Neural cell (in vitro differentiated cells): ENCODE data around the gene ST3GAL3. TPM values are rescaled to one million over a fixed set of nuclear protein-coding genes. Genes with fewer than 3 reads are reported as not detected.

Source experiments
- H2AFZ ChIP-seq: fragments of 200-600, 300-800 bp; sonication (generic), shearing (Covaris generic); 2 replicates; pipeline ENCODE4 v1.6.0; 2014; ENCODE audit warnings: low read depth, mild to moderate bottlenecking, antibody characterized with exemption, low read length, moderate library complexity
- H3F3A ChIP-seq: fragments of 200-600 bp; shearing (Covaris generic); 2 replicates; pipeline ENCODE4 v1.6.1; 2016; ENCODE audit warnings: mild to moderate bottlenecking, moderate library complexity, mixed read lengths, antibody characterized with exemption, low read length; ENCODE audit not compliant: insufficient read depth, poor library complexity, severe bottlenecking
- H3K27ac ChIP-seq: fragments of 200-600, 300-800 bp; sonication (generic), shearing (Covaris generic); 2 replicates; pipeline ENCODE4 v1.5.1; 2014; ENCODE audit warnings: mild to moderate bottlenecking, low read length, moderate library complexity
- H3K27me3 ChIP-seq: fragments of 300-800, 200-600 bp; sonication (generic), shearing (Covaris generic); 2 replicates; pipeline ENCODE4 v1.6.0; 2014; ENCODE audit warnings: mild to moderate bottlenecking, low read depth, low read length, moderate library complexity; ENCODE audit not compliant: insufficient read depth
- H3K36me3 ChIP-seq: fragments of 300-800, 200-600 bp; sonication (generic), shearing (Covaris generic); 2 replicates; pipeline ENCODE4 v1.5.1; 2014; ENCODE audit warnings: mild to moderate bottlenecking, antibody characterized with exemption, low read length, moderate library complexity; ENCODE audit not compliant: insufficient read depth
- H3K4me2 ChIP-seq: fragments of 300-800, 200-600 bp; sonication (generic), shearing (Covaris generic); 2 replicates; pipeline ENCODE4 v1.6.0; 2014; ENCODE audit warnings: mild to moderate bottlenecking, low read length
- H3K4me3 ChIP-seq: fragments of 300-800, 200-600 bp; sonication (generic), shearing (Covaris generic); 2 replicates; pipeline ENCODE4 v1.5.1; 2014; ENCODE audit warnings: mild to moderate bottlenecking, low read length, moderate library complexity
- H3K79me2 ChIP-seq: fragments of 200-600 bp; shearing (Covaris generic); replicated peaks from 2 replicates; pipeline ENCODE4 v1.6.0; 2014; ENCODE audit warnings: mild to moderate bottlenecking, low read length, moderate library complexity; ENCODE audit not compliant: insufficient read depth
- H3K9ac ChIP-seq: fragments of 300-800, 200-600 bp; sonication (generic), shearing (Covaris generic); 2 replicates; pipeline ENCODE4 v1.6.1; 2016; ENCODE audit warnings: mild to moderate bottlenecking, low read length, mixed read lengths
- H3K9me2 ChIP-seq: fragments of 200-600 bp; shearing (Covaris generic); 2 replicates; pipeline ENCODE4 v1.6.1; 2016; ENCODE audit warnings: mild to moderate bottlenecking, low read length, mixed read lengths; ENCODE audit not compliant: insufficient read depth
- H3K9me3 ChIP-seq: fragments of 200-600, 300-800 bp; sonication (generic), shearing (Covaris generic); 2 replicates; pipeline ENCODE4 v1.6.1; 2016; ENCODE audit warnings: mild to moderate bottlenecking, mixed run types, low read length, moderate library complexity, mixed read lengths
- H4K20me1 ChIP-seq: fragments of 200-600 bp; shearing (Covaris generic); 2 replicates; pipeline ENCODE4 v1.6.1; 2016; ENCODE audit warnings: mild to moderate bottlenecking, mixed run types; ENCODE audit not compliant: insufficient read depth
- CTCF ChIP-seq: fragments of 450-650 bp; IDR thresholded peaks from 2 replicates; pipeline ENCODE4 v1.5.1; 2014; ENCODE audit warnings: antibody characterized with exemption, mild to moderate bottlenecking, moderate library complexity; ENCODE audit not compliant: poor library complexity, severe bottlenecking
- EP300 ChIP-seq: fragments of 450-650 bp; conservative IDR thresholded peaks from 2 replicates; pipeline ENCODE4 v1.6.1; 2014; ENCODE audit warnings: antibody characterized with exemption, mild to moderate bottlenecking, moderate library complexity; ENCODE audit not compliant: poor library complexity, severe bottlenecking
- EZH2 ChIP-seq: fragments of 200-600, 300-800 bp; shearing (Covaris generic), sonication (generic); IDR thresholded peaks from 2 replicates; pipeline ENCODE4 v1.6.1; 2014; ENCODE audit warnings: antibody characterized with exemption, low read length, borderline replicate concordance, mild to moderate bottlenecking; ENCODE audit not compliant: insufficient read depth, poor library complexity, severe bottlenecking
- MXI1 ChIP-seq: fragments of 450-650 bp; conservative IDR thresholded peaks from 2 replicates; pipeline ENCODE4 v1.6.1; 2014; ENCODE audit warnings: antibody characterized with exemption, mild to moderate bottlenecking; ENCODE audit not compliant: poor library complexity, severe bottlenecking
- POLR2AphosphoS5 ChIP-seq: IDR thresholded peaks from 2 replicates; pipeline ENCODE4 v1.6.1; 2012
- RAD21 ChIP-seq: fragments of 450-650 bp; conservative IDR thresholded peaks from 2 replicates; pipeline ENCODE4 v1.6.1; 2014; ENCODE audit warnings: antibody characterized with exemption, mild to moderate bottlenecking, moderate library complexity
- REST ChIP-seq: IDR thresholded peaks from 2 replicates; pipeline ENCODE4 v1.6.1; 2012; ENCODE audit warnings: borderline replicate concordance
- SMC3 ChIP-seq: fragments of 450-650 bp; conservative IDR thresholded peaks from 2 replicates; pipeline ENCODE4 v1.6.1; 2014; ENCODE audit warnings: antibody characterized with exemption, mild to moderate bottlenecking, moderate library complexity; ENCODE audit not compliant: poor library complexity
- TAF1 ChIP-seq: IDR thresholded peaks from 2 replicates; pipeline ENCODE4 v1.6.1; 2012; ENCODE audit warnings: low read depth
- polyA plus RNA-seq: library from polyadenylated mRNA; depleted of rRNA; stranded (reverse); fragments of >200 nt; gene quantifications from 2 replicates; pipeline ENCODE4 v1.2.3, GENCODE V29; 2014

ST3GAL3 gene
- polyA plus RNA-seq, 1 donor from 2014 or later, result 36.8 TPM

- Histone ChIP-seq H3K9me3 (no peaks in the 10 kb centered on the region), H3K27ac (peak within 1 kb of the TSS; percentile 42), H2AFZ (peak within 1 kb of the TSS; percentile 21), H3K27me3 (no peaks in the 10 kb centered on the region), H3K9me2 (no peaks in the 10 kb centered on the region), H3K4me3 (peak within 1 kb of the TSS; percentile 91), H3K9ac (peak within 1 kb of the TSS; percentile 77), H3K79me2 (peaks cover 40% of the 10 kb centered on the region), H3K36me3 (no peaks in the 10 kb centered on the region), H4K20me1 (peaks cover 3% of the 10 kb centered on the region), H3F3A (no peaks in the 10 kb centered on the region), H3K4me2 (peak within 1 kb of the TSS; percentile 96)
- TF ChIP-seq REST (no peak), POLR2AphosphoS5 (peak; percentile 48)
Measured at GRCh38 chr1:43978551-43979260, 271.4 kb downstream of the ST3GAL3 start, which contains the start of gene B4GALT2. B4GALT2 (plus strand) TSS chr1:43979210; CDS start chr1:43981161, 1,951 bp downstream.

- Histone ChIP-seq H3K9me3 (no peaks in the 10 kb centered on the region), H4K20me1 (peaks cover 3% of the 10 kb centered on the region), H3K36me3 (no peaks in the 10 kb centered on the region), H3F3A (no peaks in the 10 kb centered on the region), H3K4me3 (peak overlapping the region; percentile 91), H3K4me2 (no peak overlapping the region), H3K9ac (peak overlapping the region; percentile 77), H2AFZ (no peak overlapping the region), H3K9me2 (no peaks in the 10 kb centered on the region), H3K27ac (no peak overlapping the region), H3K79me2 (peaks cover 40% of the 10 kb centered on the region), H3K27me3 (no peaks in the 10 kb centered on the region)
- TF ChIP-seq SMC3 (no peak), EZH2 (no peak), MXI1 (no peak), TAF1 (no peak), REST (no peak), POLR2AphosphoS5 (no peak), CTCF (no peak), RAD21 (no peak), EP300 (no peak)
Measured at GRCh38 chr1:43979261-43979527, 271.9 kb downstream of the ST3GAL3 start.
